Epidermal melanocyte (primary cell): ENCODE results near the gene AHNAK.
A peak's percentile ranks its signal among the peaks of the same experiment; 100 is the strongest.

Source experiments
- DNase-seq: peaks from one replicate; pipeline ENCODE4 v3.0.0; 2011; ENCODE audit warnings: low spot score; ENCODE audit not compliant: insufficient read length

AHNAK gene

DNA sequence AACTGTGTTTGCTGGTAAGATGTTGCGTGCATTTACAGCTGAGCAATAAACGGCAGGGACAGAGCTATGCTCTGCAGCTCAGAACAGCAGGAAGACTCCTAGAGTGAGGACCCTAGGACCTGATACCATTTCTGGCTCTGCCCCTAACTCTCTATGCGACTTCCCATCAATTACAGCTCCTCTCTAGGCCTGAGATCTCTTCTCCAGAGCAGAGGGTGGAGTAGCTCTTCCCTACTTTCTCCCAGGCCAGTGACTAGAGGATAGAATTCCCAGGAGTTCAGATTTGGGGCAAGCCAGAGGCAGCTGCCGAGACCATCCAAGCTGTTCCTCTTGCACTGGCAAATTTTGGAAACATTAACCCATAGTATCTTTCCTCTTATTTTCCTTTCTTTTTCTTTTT lies 140.6 kb downstream of the AHNAK start:
- no peak for DNase-seq

DNA sequence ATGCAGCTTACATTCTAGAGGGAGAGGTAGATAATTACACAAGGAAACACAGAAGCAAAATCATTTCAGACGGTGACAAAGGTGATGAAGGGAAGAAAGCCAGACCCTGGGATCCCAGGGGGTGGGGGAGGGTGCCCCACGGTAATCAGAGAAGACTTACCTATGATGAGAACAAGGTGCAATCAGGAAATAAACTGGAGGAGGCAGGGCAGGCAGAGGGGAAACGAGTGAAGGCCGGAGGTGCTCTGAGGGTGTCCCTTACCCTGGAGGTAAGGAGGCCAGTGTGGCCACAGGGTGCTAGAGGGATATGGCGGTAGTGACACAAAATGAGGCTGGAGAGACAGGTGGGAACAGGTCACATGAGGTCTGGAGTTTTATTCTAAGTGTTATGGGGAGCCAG lies 141.7 kb downstream of the AHNAK start:
- DNase-seq = no peak

DNA sequence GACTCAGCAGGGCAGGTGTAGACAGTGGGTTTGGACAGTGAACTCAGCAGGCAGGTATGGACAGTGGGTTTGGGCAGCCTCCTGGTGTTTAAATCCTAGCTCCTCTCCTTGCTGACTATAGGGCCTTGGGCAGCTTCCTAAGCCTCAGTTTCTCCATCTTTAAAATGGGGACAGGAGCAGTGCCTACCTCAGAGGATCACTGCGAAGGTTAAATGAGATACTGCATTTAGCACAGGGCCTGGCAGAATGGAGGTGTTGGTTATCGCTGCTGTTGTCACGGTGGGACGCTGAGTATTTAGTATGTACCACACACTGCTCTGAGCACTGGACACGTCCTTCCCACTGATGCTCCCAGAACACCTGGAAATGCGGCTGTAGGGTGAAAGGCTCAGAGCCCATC lies 142.2 kb downstream of the AHNAK start:
- DNase-seq = no peak

DNA sequence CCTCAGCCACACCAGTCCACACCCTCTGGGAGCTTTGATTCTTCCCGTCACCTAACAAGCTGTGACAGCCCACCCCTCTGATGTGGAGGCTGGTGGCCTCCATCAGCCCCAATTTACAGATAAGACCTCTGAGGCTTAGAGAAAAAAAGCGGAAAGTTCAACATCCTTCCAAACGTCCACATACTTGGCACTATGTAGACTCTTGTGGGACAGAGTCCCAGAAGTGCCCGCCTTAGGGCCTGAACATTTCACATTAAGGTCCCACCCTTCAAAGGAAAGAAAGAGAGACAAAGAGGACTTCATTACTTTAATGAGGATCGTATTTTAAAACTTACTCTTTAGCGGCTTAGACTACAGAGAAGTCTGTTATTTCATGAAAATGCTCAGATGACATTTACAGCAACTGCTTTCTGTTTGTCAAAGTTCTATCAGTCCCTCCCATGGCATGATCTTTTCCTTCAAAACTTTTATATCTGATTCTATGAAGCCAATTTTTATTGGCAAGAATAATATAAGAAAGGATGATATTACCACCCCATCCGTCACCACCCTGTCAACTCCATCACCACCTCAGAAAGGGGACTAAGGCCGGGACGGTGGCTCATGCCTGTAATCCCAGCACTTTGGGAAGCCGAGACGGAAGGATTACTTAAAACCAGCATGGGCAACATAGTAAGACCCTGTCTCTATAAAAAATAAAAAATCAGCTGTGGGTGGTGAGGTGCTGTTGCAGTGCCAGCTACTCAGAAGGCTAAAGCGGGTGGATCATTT lies 143.5 kb downstream of the AHNAK start:
- DNase-seq = peak; percentile 55

- DNase-seq = no peak
These were observed 144.2 kb downstream of the AHNAK start for GRCh38 chr11:62402226-62402959.

DNA sequence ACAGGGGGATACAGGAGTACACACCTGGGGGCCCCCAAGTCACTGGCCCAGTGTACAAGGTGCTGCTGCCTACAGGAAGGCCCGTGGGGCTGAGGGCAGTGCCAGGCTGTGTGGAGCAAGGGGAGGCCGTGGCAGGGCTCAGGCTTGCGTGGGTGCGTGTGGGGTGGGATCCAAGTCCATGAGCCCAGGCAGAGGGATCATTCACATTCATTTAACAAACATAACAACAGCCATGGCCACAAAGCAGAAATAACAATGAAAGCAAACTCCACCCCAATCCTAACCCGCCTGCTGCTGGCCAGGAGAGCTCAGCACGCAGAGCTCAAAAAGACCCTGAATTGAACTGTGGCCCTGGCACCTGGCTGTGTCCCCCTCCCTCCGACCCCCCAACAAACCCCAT lies 144.8 kb downstream of the AHNAK start:
- DNase-seq = no peak

- DNase-seq = no peak
These were observed 145.2 kb downstream of the AHNAK start for GRCh38 chr11:62401356-62401755.

GRCh38 chr11:62400760-62401159 lies 145.8 kb downstream of the AHNAK start:
- peak; percentile 80 for DNase-seq

GRCh38 chr11:62400281-62400680 lies 146.3 kb downstream of the AHNAK start:
- DNase-seq = no peak

DNA sequence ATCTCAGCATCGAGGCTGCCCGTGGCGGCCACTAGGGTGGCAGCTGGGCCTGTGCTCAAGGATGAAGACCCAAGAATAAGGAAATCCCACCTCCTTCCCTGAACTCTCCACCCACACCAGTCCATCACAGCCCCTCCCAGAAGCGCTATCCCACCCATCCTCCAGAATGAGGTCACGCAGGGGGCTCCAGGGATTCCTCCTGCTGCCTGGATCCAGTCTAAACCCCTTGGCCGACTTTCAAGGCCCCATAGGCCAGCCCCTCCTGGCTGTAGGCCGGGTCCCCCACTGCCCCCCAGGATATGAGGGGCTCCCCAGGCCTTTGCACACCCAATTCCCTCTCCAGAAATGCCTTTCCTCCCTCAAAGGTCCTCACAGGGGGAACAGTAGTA lies 146.7 kb downstream of the AHNAK start:
- no peak for DNase-seq

DNA sequence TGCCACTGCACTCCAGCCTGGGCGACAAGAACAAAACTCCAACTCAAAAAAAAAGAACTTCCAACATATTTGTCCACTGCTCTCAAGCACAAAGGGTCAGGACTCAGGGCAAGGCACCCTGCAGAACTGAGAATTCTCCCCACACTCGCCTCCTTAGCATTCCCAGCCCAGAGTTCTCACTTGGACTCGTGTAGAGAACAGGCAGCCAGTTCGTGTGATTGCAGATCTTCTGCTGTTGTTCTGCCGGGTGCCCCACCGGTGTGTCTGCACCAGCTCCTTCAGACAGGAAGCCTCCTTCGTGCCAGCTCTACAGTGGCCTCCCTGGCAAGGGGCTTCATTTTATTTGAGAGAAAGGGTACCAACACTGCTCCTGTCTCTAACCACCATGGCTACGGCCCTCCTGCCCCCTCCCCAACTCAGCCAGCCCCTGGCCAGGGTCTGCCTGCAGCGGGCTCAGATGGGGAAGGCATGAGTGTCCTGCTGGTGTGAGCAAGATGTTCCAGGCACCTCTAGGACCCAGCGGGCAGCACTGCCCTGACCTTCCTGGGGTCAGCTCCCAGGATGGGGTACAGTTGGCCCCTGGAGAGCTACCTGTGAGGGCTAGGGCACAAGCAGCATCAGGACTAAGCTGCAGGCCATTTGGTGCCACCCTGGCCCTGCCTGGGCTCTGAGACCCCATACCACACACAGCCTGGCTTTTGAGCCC lies 147.3 kb downstream of the AHNAK start:
- no peak for DNase-seq

- no peak for DNase-seq
These were observed 148.3 kb downstream of the AHNAK start for GRCh38 chr11:62398011-62398994.

GRCh38 chr11:62395885-62396551 lies 150.6 kb downstream of the AHNAK start:
- DNase-seq = no peak

DNA sequence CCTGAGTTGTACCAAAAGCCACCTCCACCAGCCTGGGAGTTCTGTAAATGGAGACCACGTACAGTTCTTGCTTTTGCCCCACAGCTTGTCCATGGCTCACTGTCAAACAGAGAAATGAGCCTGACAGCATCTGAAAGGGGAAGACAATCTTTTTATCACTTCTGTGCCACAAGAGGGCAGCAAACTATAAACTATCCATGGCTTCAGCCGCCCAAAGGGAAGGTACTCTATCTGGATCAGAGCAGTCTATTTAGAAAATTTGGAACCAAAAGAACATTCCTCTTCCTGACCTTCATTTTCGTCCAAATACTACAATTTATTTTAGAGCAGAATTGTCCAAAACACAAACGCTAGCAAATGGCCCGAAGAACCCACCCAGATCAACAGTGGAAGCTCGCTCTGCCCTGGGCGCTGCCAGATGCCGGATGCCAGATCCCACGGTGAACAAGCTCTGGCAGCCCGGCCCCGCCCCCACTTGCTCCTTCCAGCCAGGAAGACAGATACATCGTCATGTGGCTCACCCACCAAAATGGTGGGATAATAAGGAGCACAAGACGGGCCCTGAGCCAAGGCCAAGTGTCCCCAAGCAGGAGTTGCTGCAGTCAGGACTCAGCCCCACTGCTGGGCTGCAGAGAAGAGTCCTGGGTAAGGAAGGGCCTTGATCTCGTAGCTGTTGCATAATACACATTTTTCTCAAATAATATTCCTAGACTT lies 151.6 kb downstream of the AHNAK start:
- peak; percentile 82 for DNase-seq

DNA sequence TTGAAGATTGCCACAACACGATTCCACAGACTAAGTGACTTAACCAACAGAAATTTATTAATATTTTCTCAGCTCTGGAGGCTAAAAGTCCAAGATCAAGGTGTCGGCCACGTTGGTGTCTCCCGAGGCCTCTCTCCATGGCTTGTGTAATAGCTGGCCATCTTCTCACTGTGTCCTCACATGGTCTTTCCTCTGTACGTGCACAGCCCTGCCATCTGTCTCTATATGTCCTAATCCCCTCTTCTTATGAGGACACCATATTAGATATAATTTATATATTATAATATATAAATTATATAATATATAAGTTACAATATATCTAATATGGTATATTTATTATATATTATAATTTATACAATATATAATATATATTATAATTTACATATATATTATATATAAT lies 152.9 kb downstream of the AHNAK start:
- DNase-seq = no peak

GRCh38 chr11:62393061-62393611 lies 153.5 kb downstream of the AHNAK start:
- no peak for DNase-seq

- no peak for DNase-seq
These were observed 154.1 kb downstream of the AHNAK start for GRCh38 chr11:62392506-62392905.

GRCh38 chr11:62391642-62392425 lies 154.8 kb downstream of the AHNAK start:
- no peak for DNase-seq

GRCh38 chr11:62390722-62391121 lies 155.9 kb downstream of the AHNAK start:
- DNase-seq = no peak
